ENCODE data around the gene NEDD9. TPM values are rescaled to one million over a fixed set of nuclear protein-coding genes. Genes with fewer than 3 reads are reported as not detected.
A peak's percentile ranks its signal among the peaks of the same experiment; 100 is the strongest.

Gene NEDD9, protein sequence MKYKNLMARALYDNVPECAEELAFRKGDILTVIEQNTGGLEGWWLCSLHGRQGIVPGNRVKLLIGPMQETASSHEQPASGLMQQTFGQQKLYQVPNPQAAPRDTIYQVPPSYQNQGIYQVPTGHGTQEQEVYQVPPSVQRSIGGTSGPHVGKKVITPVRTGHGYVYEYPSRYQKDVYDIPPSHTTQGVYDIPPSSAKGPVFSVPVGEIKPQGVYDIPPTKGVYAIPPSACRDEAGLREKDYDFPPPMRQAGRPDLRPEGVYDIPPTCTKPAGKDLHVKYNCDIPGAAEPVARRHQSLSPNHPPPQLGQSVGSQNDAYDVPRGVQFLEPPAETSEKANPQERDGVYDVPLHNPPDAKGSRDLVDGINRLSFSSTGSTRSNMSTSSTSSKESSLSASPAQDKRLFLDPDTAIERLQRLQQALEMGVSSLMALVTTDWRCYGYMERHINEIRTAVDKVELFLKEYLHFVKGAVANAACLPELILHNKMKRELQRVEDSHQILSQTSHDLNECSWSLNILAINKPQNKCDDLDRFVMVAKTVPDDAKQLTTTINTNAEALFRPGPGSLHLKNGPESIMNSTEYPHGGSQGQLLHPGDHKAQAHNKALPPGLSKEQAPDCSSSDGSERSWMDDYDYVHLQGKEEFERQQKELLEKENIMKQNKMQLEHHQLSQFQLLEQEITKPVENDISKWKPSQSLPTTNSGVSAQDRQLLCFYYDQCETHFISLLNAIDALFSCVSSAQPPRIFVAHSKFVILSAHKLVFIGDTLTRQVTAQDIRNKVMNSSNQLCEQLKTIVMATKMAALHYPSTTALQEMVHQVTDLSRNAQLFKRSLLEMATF
- total RNA-seq (46.2 and 50.9 TPM in 2 replicates), polyA plus RNA-seq (38.9 and 56.2 TPM in 2 replicates), polyA minus RNA-seq (77.7 and 122 TPM in 2 replicates)
- total RNA-seq (2013) = 98.5 TPM

- H3K4me3 Mint-ChIP-seq = peak within 1 kb of the TSS; percentile 98
- Histone ChIP-seq H3K27ac (ENCODE audit: low read length in 2 of 2) (peak within 1 kb of the TSS; percentile 70 to 81), H2AFZ (ENCODE audit: insufficient read depth, low read depth, low read length, poor library complexity, severe bottlenecking) (peak within 1 kb of the TSS; percentile 72), H3K4me3 (ENCODE audit: control extremely low read depth in 1 of 5, extremely low read depth in 1 of 5, insufficient read depth in 1 of 5, low read depth in 2 of 5, low read length in 4 of 5) (peak within 1 kb of the TSS; percentile 52 to 76 (median 67)), H3K36me3 (replicated peaks in 1 of 2; ENCODE audit: control extremely low read depth in 1 of 2, control insufficient read depth in 1 of 2, extremely low read depth in 1 of 2, insufficient read depth in 2 of 2, low read length in 1 of 2) (peaks cover 0 to 6% of the 10 kb centered on the region in 2 experiments), H3K4me2 (replicated peaks; ENCODE audit: low read depth, low read length, poor library complexity, severe bottlenecking) (peak within 1 kb of the TSS; percentile 89), H3K27me3 (replicated peaks in 1 of 4; ENCODE audit: control extremely low read depth in 1 of 4, control insufficient read depth in 3 of 4, insufficient read depth in 4 of 4, low read length in 3 of 4) (no peaks in the 10 kb centered on the region), H4K20me1 (ENCODE audit: control insufficient read depth, insufficient read depth, low read length, poor library complexity, severe bottlenecking) (peaks cover 12% of the 10 kb centered on the region), H3K4me1 (ENCODE audit: control insufficient read depth in 2 of 2, insufficient read depth in 2 of 2, low read length in 2 of 2) (peaks cover 35 to 37% of the 10 kb centered on the region in 2 donors), H3K9ac (ENCODE audit: low read length) (peak within 1 kb of the TSS; percentile 62), H3K79me2 (ENCODE audit: control insufficient read depth, insufficient read depth, low read length) (peaks cover 59% of the 10 kb centered on the region), H3K9me3 (ENCODE audit: control extremely low read depth in 1 of 3, control insufficient read depth in 2 of 3, insufficient read depth in 1 of 3, low read length in 2 of 3) (no peaks in the 10 kb centered on the region)
- POLR2A ChIA-PET = interaction anchor here (0.6 kb wide), 1 partner anchor 202 kb away, joined by 5 read pairs; no protein-coding TSS in a partner anchor
- DNase-seq (peak; percentile 93), ATAC-seq (ENCODE audit: low read depth) (peak; percentile 100)
- no peaks in the 10 kb centered on the region for H3K27me3 Mint-ChIP-seq
- no peak for TF ChIP-seq EZH2 (IDR thresholded peaks at IDR 0.05; ENCODE audit: borderline replicate concordance, insufficient read depth, low read depth, low read length, poor library complexity, severe bottlenecking)
- TF ChIP-seq CTCF (IDR thresholded peaks at IDR 0.05) = no peak
- peaks cover 54% of the 10 kb centered on the region for H3K4me1 Mint-ChIP-seq
- CTCF ChIA-PET = interaction anchor here (0.7 to 2.4 kb wide), 10 partner anchors 10 to 264 kb away, joined by 3 to 11 read pairs (median 3); no protein-coding TSS in a partner anchor
- peak within 1 kb of the TSS; percentile 93 for H3K27ac Mint-ChIP-seq
- H3K9me3 Mint-ChIP-seq (ENCODE audit: insufficient read depth) = no peaks in the 10 kb centered on the region
- WGBS (ENCODE audit: insufficient coverage) = 1% methylated on average over 23 of the region's 24 CpGs
- intact Hi-C loops (cut with micrococcal nuclease) = loop anchor here (1.0 to 5.0 kb wide), 6 partner anchors 59 to 395 kb away; partner anchors contain the start of genes MAK, SMIM13 and TMEM170B
Measured at GRCh38 chr6:11232193-11232769, at the start of gene NEDD9. Gene NEDD9 (minus strand): TSS chr6:11232668. CDS start chr6:11232515, 153 bp downstream.

Data from B cell (primary cell).